ENCODE results near the gene TNS1. TPM values are rescaled to one million over a fixed set of nuclear protein-coding genes. Genes with fewer than 3 reads are reported as not detected.
A peak's percentile ranks its signal among the peaks of the same experiment; 100 is the strongest.

The TNS1 gene
- total and polyA plus RNA-seq, 2 experiments from 2014 or later, result 81.6 to 99.3 TPM

- no peak overlapping the region for H3K9ac ChIP-seq
- no peaks in the 10 kb centered on the region for H3K27me3 ChIP-seq (replicated peaks; ENCODE audit: insufficient read depth)
- H3K27ac ChIP-seq, result no peak overlapping the region
- no peak for TF ChIP-seq EZH2phosphoT487 (IDR thresholded peaks at IDR 0.05; ENCODE audit: insufficient read depth, low read depth)
- no peak for TF ChIP-seq EZH2 (IDR thresholded peaks at IDR 0.05; ENCODE audit: insufficient read depth, poor library complexity, severe bottlenecking)
- 85 to 90% methylated on average over 7 of the region's 7 CpGs for WGBS, 2 experiments (ENCODE audit: low coverage in 1 of 2, low lambda C conversion rate in 2 of 2, missing lambda C conversion rate in 2 of 2)
- no peaks in the 10 kb centered on the region for H3F3A ChIP-seq (ENCODE audit: insufficient read depth)
- no peak overlapping the region for H2AFZ ChIP-seq
- no peaks in the 10 kb centered on the region for H3K9me2 ChIP-seq (ENCODE audit: insufficient read depth)
- no peaks in the 10 kb centered on the region for H3K9me3 ChIP-seq (ENCODE audit: low read depth)
- H3K4me1 ChIP-seq (ENCODE audit: insufficient read depth), result peaks cover 24% of the 10 kb centered on the region
- in situ Hi-C loops (cut with MboI), result no loop called here
- DNase-seq, result no peak
- peaks cover 100% of the 10 kb centered on the region for H3K79me2 ChIP-seq (ENCODE audit: insufficient read depth)
- no peak overlapping the region for H3K4me3 ChIP-seq
- peaks cover 4% of the 10 kb centered on the region; the same call in 1 of the 2 replicates for H3K36me3 ChIP-seq (ENCODE audit: low read depth)
- H4K20me1 ChIP-seq (ENCODE audit: insufficient read depth), result peaks cover 3% of the 10 kb centered on the region; the same call in 1 of the 2 replicates
- no peak overlapping the region for H3K4me2 ChIP-seq (ENCODE audit: unreplicated experiment)
Measured at GRCh38 chr2:217953011-217953481, 49.7 kb downstream of the TNS1 start.

DNA sequence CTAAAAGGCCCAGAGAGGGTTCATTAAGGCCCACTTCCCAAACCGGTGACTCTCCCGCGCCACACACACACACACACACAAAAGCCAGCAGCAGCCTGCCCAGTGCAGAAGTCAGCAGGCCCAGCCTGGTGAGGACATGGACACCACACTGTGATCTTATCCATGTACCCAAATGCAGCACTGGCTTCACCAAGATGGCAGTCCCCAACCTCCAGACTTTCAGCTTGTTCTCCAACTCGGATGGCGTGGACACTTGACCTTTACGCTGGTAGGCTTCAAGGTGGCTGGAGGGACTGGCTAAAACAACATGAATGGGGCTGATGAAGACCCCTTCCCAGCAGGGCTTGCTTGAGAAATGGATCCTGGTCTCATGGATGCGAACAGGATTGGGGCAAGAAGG, 50.4 kb downstream of the TNS1 start:
- Histone ChIP-seq H3K4me1 (ENCODE audit: insufficient read depth) (peaks cover 24% of the 10 kb centered on the region), H2AFZ (no peak overlapping the region), H3K36me3 (ENCODE audit: low read depth) (no peaks in the 10 kb centered on the region; the same call in 1 of the 2 replicates), H3K4me3 (no peak overlapping the region), H3K9ac (no peak overlapping the region), H4K20me1 (ENCODE audit: insufficient read depth) (peaks cover 3% of the 10 kb centered on the region; the same call in 1 of the 2 replicates), H3K9me2 (ENCODE audit: insufficient read depth) (no peaks in the 10 kb centered on the region), H3K79me2 (ENCODE audit: insufficient read depth) (peaks cover 100% of the 10 kb centered on the region), H3K9me3 (ENCODE audit: low read depth) (no peaks in the 10 kb centered on the region), H3K27ac (no peak overlapping the region), H3K4me2 (ENCODE audit: unreplicated experiment) (no peak overlapping the region), H3F3A (ENCODE audit: insufficient read depth) (no peaks in the 10 kb centered on the region), H3K27me3 (replicated peaks; ENCODE audit: insufficient read depth) (no peaks in the 10 kb centered on the region)
- TF ChIP-seq EZH2phosphoT487 (IDR thresholded peaks at IDR 0.05; ENCODE audit: insufficient read depth, low read depth) (no peak), EZH2 (IDR thresholded peaks at IDR 0.05; ENCODE audit: insufficient read depth, poor library complexity, severe bottlenecking) (no peak)
- in situ Hi-C loops (cut with MboI), result no loop called here
- 98 to 99% methylated on average over 7 of the region's 7 CpGs for WGBS, 2 experiments (ENCODE audit: low coverage in 1 of 2, low lambda C conversion rate in 2 of 2, missing lambda C conversion rate in 2 of 2)
- no peak for DNase-seq

- Histone ChIP-seq H3K4me1 (ENCODE audit: insufficient read depth) (peaks cover 24% of the 10 kb centered on the region), H3K4me2 (ENCODE audit: unreplicated experiment) (no peak overlapping the region), H3F3A (ENCODE audit: insufficient read depth) (no peaks in the 10 kb centered on the region), H4K20me1 (ENCODE audit: insufficient read depth) (no peaks in the 10 kb centered on the region), H3K4me3 (no peak overlapping the region), H3K9ac (no peak overlapping the region), H3K9me3 (ENCODE audit: low read depth) (no peaks in the 10 kb centered on the region), H3K9me2 (ENCODE audit: insufficient read depth) (no peaks in the 10 kb centered on the region), H2AFZ (no peak overlapping the region), H3K27me3 (replicated peaks; ENCODE audit: insufficient read depth) (no peaks in the 10 kb centered on the region), H3K79me2 (ENCODE audit: insufficient read depth) (peaks cover 100% of the 10 kb centered on the region), H3K36me3 (ENCODE audit: low read depth) (no peaks in the 10 kb centered on the region; the same call in 1 of the 2 replicates), H3K27ac (no peak overlapping the region)
- no peak for DNase-seq
- 84 to 87% methylated on average over 11 of the region's 11 CpGs for WGBS, 2 experiments (ENCODE audit: low coverage in 1 of 2, low lambda C conversion rate in 2 of 2, missing lambda C conversion rate in 2 of 2)
- in situ Hi-C loops (cut with MboI), result no loop called here
- TF ChIP-seq EZH2 (IDR thresholded peaks at IDR 0.05; ENCODE audit: insufficient read depth, poor library complexity, severe bottlenecking), result no peak
- TF ChIP-seq EZH2phosphoT487 (IDR thresholded peaks at IDR 0.05; ENCODE audit: insufficient read depth, low read depth), result no peak
Measured at GRCh38 chr2:217951521-217952247, 51.1 kb downstream of the TNS1 start.

DNA sequence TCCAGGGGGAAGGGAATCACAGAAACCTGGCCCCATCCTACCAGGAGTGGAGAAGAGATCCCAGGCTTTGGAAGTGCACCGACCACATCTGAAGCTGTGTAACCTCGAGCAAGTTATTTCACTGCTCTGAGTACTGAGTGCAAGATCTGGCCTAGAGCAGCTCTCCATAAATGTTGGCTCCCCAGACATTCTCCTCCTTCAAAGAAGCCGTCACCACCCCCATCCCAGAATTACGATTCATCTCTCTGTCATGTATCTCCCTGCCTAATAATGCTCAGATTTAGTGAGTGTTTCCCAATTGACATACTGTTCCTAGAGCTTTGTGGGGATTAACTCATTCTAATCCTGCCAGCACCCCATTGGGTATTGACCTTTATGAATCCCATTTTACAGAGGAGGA, 51.7 kb downstream of the TNS1 start:
- H4K20me1 ChIP-seq (ENCODE audit: insufficient read depth), result no peaks in the 10 kb centered on the region
- TF ChIP-seq EZH2phosphoT487 (IDR thresholded peaks at IDR 0.05; ENCODE audit: insufficient read depth, low read depth) (no peak), EZH2 (IDR thresholded peaks at IDR 0.05; ENCODE audit: insufficient read depth, poor library complexity, severe bottlenecking) (no peak)
- 9 to 19% methylated on average over 4 of the region's 4 CpGs for WGBS, 2 experiments (ENCODE audit: low coverage in 1 of 2, low lambda C conversion rate in 2 of 2, missing lambda C conversion rate in 2 of 2)
- H3K9me2 ChIP-seq (ENCODE audit: insufficient read depth), result no peaks in the 10 kb centered on the region
- no peak overlapping the region for H2AFZ ChIP-seq
- peaks cover 100% of the 10 kb centered on the region for H3K79me2 ChIP-seq (ENCODE audit: insufficient read depth)
- H3K9ac ChIP-seq, result no peak overlapping the region
- no peak overlapping the region for H3K27ac ChIP-seq
- in situ Hi-C loops (cut with MboI), result no loop called here
- H3F3A ChIP-seq (ENCODE audit: insufficient read depth), result 0 out of 2 replicates have a peak, but pooled peaks cover 3% of the 10 kb centered on the region
- H3K4me3 ChIP-seq, result no peak overlapping the region
- H3K4me1 ChIP-seq (ENCODE audit: insufficient read depth), result peaks cover 24% of the 10 kb centered on the region
- H3K4me2 ChIP-seq (ENCODE audit: unreplicated experiment), result no peak overlapping the region
- H3K36me3 ChIP-seq (ENCODE audit: low read depth), result no peaks in the 10 kb centered on the region; the same call in 1 of the 2 replicates
- DNase-seq, result peak; percentile 40
- no peaks in the 10 kb centered on the region for H3K9me3 ChIP-seq (ENCODE audit: low read depth)
- no peaks in the 10 kb centered on the region for H3K27me3 ChIP-seq (replicated peaks; ENCODE audit: insufficient read depth)

All from GM23248 (cell line).